Neural cell (in vitro differentiated cells): ENCODE data around the gene FOSL2.

Source experiments
- EP300 ChIP-seq: fragments of 450-650 bp; conservative IDR thresholded peaks from 2 replicates; pipeline ENCODE4 v1.6.1; 2014; ENCODE audit warnings: antibody characterized with exemption, mild to moderate bottlenecking, moderate library complexity; ENCODE audit not compliant: poor library complexity, severe bottlenecking
- EZH2 ChIP-seq: fragments of 200-600, 300-800 bp; shearing (Covaris generic), sonication (generic); IDR thresholded peaks from 2 replicates; pipeline ENCODE4 v1.6.1; 2014; ENCODE audit warnings: antibody characterized with exemption, low read length, borderline replicate concordance, mild to moderate bottlenecking; ENCODE audit not compliant: insufficient read depth, poor library complexity, severe bottlenecking
- POLR2AphosphoS5 ChIP-seq: IDR thresholded peaks from 2 replicates; pipeline ENCODE4 v1.6.1; 2012
- RAD21 ChIP-seq: fragments of 450-650 bp; conservative IDR thresholded peaks from 2 replicates; pipeline ENCODE4 v1.6.1; 2014; ENCODE audit warnings: antibody characterized with exemption, mild to moderate bottlenecking, moderate library complexity
- TF ChIP-seq, protein P1 (sequence below): fragments of 450-650 bp; IDR thresholded peaks from 2 replicates; pipeline ENCODE4 v1.5.1; 2014; ENCODE audit warnings: antibody characterized with exemption, mild to moderate bottlenecking, moderate library complexity; ENCODE audit not compliant: poor library complexity, severe bottlenecking
- TF ChIP-seq, protein P2 (sequence below): IDR thresholded peaks from 2 replicates; pipeline ENCODE4 v1.6.1; 2012; ENCODE audit warnings: borderline replicate concordance

DNA sequence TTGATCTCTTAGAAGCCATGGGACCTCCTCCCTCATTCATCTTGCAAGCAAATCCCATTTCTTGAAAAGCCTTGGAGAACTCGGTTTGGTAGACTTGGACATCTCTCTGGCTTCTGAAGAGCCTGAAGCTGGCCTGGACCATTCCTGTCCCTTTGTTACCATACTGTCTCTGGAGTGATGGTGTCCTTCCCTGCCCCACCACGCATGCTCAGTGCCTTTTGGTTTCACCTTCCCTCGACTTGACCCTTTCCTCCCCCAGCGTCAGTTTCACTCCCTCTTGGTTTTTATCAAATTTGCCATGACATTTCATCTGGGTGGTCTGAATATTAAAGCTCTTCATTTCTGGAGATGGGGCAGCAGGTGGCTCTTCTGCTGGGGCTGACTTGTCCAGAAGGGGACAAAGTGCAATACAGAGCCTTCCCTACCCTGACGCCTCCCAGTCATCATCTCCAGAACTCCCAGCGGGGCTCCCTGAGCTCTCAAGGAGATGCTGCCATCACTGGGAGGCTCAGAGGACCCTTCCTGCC, 20.0 kb downstream of the FOSL2 start:
- TF ChIP-seq, protein P1, sequence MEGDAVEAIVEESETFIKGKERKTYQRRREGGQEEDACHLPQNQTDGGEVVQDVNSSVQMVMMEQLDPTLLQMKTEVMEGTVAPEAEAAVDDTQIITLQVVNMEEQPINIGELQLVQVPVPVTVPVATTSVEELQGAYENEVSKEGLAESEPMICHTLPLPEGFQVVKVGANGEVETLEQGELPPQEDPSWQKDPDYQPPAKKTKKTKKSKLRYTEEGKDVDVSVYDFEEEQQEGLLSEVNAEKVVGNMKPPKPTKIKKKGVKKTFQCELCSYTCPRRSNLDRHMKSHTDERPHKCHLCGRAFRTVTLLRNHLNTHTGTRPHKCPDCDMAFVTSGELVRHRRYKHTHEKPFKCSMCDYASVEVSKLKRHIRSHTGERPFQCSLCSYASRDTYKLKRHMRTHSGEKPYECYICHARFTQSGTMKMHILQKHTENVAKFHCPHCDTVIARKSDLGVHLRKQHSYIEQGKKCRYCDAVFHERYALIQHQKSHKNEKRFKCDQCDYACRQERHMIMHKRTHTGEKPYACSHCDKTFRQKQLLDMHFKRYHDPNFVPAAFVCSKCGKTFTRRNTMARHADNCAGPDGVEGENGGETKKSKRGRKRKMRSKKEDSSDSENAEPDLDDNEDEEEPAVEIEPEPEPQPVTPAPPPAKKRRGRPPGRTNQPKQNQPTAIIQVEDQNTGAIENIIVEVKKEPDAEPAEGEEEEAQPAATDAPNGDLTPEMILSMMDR: no peak
- TF ChIP-seq POLR2AphosphoS5: no peak
- TF ChIP-seq, protein P2, sequence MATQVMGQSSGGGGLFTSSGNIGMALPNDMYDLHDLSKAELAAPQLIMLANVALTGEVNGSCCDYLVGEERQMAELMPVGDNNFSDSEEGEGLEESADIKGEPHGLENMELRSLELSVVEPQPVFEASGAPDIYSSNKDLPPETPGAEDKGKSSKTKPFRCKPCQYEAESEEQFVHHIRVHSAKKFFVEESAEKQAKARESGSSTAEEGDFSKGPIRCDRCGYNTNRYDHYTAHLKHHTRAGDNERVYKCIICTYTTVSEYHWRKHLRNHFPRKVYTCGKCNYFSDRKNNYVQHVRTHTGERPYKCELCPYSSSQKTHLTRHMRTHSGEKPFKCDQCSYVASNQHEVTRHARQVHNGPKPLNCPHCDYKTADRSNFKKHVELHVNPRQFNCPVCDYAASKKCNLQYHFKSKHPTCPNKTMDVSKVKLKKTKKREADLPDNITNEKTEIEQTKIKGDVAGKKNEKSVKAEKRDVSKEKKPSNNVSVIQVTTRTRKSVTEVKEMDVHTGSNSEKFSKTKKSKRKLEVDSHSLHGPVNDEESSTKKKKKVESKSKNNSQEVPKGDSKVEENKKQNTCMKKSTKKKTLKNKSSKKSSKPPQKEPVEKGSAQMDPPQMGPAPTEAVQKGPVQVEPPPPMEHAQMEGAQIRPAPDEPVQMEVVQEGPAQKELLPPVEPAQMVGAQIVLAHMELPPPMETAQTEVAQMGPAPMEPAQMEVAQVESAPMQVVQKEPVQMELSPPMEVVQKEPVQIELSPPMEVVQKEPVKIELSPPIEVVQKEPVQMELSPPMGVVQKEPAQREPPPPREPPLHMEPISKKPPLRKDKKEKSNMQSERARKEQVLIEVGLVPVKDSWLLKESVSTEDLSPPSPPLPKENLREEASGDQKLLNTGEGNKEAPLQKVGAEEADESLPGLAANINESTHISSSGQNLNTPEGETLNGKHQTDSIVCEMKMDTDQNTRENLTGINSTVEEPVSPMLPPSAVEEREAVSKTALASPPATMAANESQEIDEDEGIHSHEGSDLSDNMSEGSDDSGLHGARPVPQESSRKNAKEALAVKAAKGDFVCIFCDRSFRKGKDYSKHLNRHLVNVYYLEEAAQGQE: no peak
- no peak for TF ChIP-seq RAD21
- no peak for TF ChIP-seq EP300
- TF ChIP-seq EZH2: no peak
